AG10803 (cell line): ENCODE data around the gene KLHL25.

Source experiments
- DNase-seq: peaks from one replicate; pipeline ENCODE4 v3.0.0; 2010; ENCODE audit warnings: low read depth
- H3K4me3 ChIP-seq: 2 replicates; pipeline ENCODE4 v1.5.1; 2011; ENCODE audit warnings: mild to moderate bottlenecking, low read length, control low read depth
- CTCF ChIP-seq: conservative IDR thresholded peaks from 2 replicates; pipeline ENCODE4 v1.5.1; 2011; ENCODE audit warnings: mild to moderate bottlenecking, low read length, control low read depth, inconsistent platforms

The KLHL25 gene

GRCh38 chr15:85794598-85795336, at the start of gene KLHL25:
Gene KLHL25, minus strand, starts transcription at chr15:85794925. Its CDS starts 25,115 bp downstream, at chr15:85769810.
- DNase-seq, result peak; percentile 94
- TF ChIP-seq CTCF, result no peak
- H3K4me3 ChIP-seq, result peak within 1 kb of the TSS; percentile 84

GRCh38 chr15:85840802-85841152, 46.1 kb upstream of the KLHL25 start:
- no peak overlapping the region for H3K4me3 ChIP-seq
- no peak for TF ChIP-seq CTCF

GRCh38 chr15:85840079-85840801, 45.5 kb upstream of the KLHL25 start:
- TF ChIP-seq CTCF, result peak; percentile 73
- H3K4me3 ChIP-seq, result peak overlapping the region; percentile 60
- peak; percentile 36 for DNase-seq

More at GRCh38 chr15:85840802-85841152, 46.1 kb upstream of the KLHL25 start:
- no peak for DNase-seq

GRCh38 chr15:85839643-85840042, 44.9 kb upstream of the KLHL25 start:
- no peak for DNase-seq
- H3K4me3 ChIP-seq, result no peak overlapping the region
- no peak for TF ChIP-seq CTCF

GRCh38 chr15:85838655-85839054, 43.9 kb upstream of the KLHL25 start:
- DNase-seq, result no peak
- TF ChIP-seq CTCF, result no peak
- no peak overlapping the region for H3K4me3 ChIP-seq

- DNase-seq, result no peak
- no peak overlapping the region for H3K4me3 ChIP-seq
- TF ChIP-seq CTCF, result no peak
Measured at GRCh38 chr15:85837881-85838280, 43.2 kb upstream of the KLHL25 start.

GRCh38 chr15:85837011-85837433, 42.3 kb upstream of the KLHL25 start:
- no peak for TF ChIP-seq CTCF
- no peak overlapping the region for H3K4me3 ChIP-seq
- no peak for DNase-seq
